Hepatocyte (in vitro differentiated cells): ENCODE measurements around the gene IL1R2. TPM values are rescaled to one million over a fixed set of nuclear protein-coding genes. Genes with fewer than 3 reads are reported as not detected.

Source experiments
- DNase-seq: peaks from one replicate; pipeline ENCODE4 v3.0.0-alpha.2; 2016; ENCODE audit warnings: low spot score
- H2AFZ ChIP-seq: fragments of 200-600 bp; sonication (generic); 2 replicates; pipeline ENCODE4 v1.6.0; 2016; ENCODE audit warnings: antibody characterized with exemption, mild to moderate bottlenecking
- H3K27ac ChIP-seq: fragments of 200-600 bp; sonication (generic); 2 replicates; pipeline ENCODE4 v1.5.1; 2016; ENCODE audit warnings: mild to moderate bottlenecking
- H3K27me3 ChIP-seq: fragments of 200-600 bp; sonication (generic); 2 replicates; pipeline ENCODE4 v1.6.1; 2016
- H3K36me3 ChIP-seq: fragments of 200-600 bp; sonication (generic); replicated peaks from 2 replicates; pipeline ENCODE4 v1.5.1; 2016; ENCODE audit warnings: low read depth; ENCODE audit not compliant: insufficient read depth
- H3K4me1 ChIP-seq: fragments of 200-600 bp; sonication (generic); 2 replicates; pipeline ENCODE4 v1.5.1; 2016; ENCODE audit warnings: mild to moderate bottlenecking, moderate library complexity; ENCODE audit not compliant: insufficient read depth
- H3K4me2 ChIP-seq: fragments of 200-600 bp; sonication (generic); 2 replicates; pipeline ENCODE4 v1.6.0; 2016
- H3K4me3 ChIP-seq: fragments of 200-600 bp; sonication (generic); 2 replicates; pipeline ENCODE4 v1.5.1; 2016; ENCODE audit warnings: mild to moderate bottlenecking
- H3K79me2 ChIP-seq: fragments of 200-600 bp; sonication (generic); 2 replicates; pipeline ENCODE4 v1.6.0; 2017; ENCODE audit warnings: mild to moderate bottlenecking
- H3K9me2 ChIP-seq: fragments of 200-600 bp; sonication (generic); replicated peaks from 2 replicates; pipeline ENCODE4 v1.6.0; 2017; ENCODE audit warnings: mild to moderate bottlenecking; ENCODE audit not compliant: insufficient read depth
- H3K9me3 ChIP-seq: fragments of 200-600 bp; sonication (generic); 2 replicates; pipeline ENCODE4 v1.5.1; 2016; ENCODE audit warnings: low read depth, mild to moderate bottlenecking
- H4K20me1 ChIP-seq: fragments of 200-600 bp; sonication (generic); 2 replicates; pipeline ENCODE4 v1.6.0; 2016; ENCODE audit warnings: mild to moderate bottlenecking; ENCODE audit not compliant: insufficient read depth, poor library complexity, severe bottlenecking
- EZH2 ChIP-seq: fragments of 200-600 bp; sonication (generic); IDR thresholded peaks from 2 replicates; pipeline ENCODE4 v1.6.1; 2016; ENCODE audit warnings: antibody characterized with exemption, mild to moderate bottlenecking, borderline replicate concordance
- EZH2phosphoT487 ChIP-seq: fragments of 200-600 bp; sonication (generic); IDR thresholded peaks from one replicate; pipeline ENCODE4 v1.6.1; 2018; ENCODE audit warnings: antibody characterized with exemption, mild to moderate bottlenecking, low read depth, moderate library complexity; ENCODE audit not compliant: unreplicated experiment, severe bottlenecking
- WGBS: methylation state at CpG from one replicate; pipeline ENCODE4 v1.1.6; 2016; ENCODE audit warnings: low lambda C conversion rate; ENCODE audit errors: missing lambda C conversion rate; 5-methylcytosine and 5-hydroxymethylcytosine counted together
- polyA plus RNA-seq: library from polyadenylated mRNA; unstranded; fragments of >200 nt; fragmentation: Nextera tagmentation; extraction: Ambion mirVana; gene quantifications from 2 replicates; pipeline ENCODE4 v1.2.1, GENCODE V29; 2016
- total RNA-seq: library from RNA; depleted of rRNA; stranded (reverse); fragments of >200 nt; gene quantifications from 2 replicates; pipeline ENCODE4 v1.2.3, GENCODE V29; 2014
- TF ChIP-seq, protein P1 (sequence below): fragments of 200-600 bp; sonication (generic); IDR thresholded peaks from 2 replicates; pipeline ENCODE4 v1.5.1; 2016; ENCODE audit warnings: antibody characterized with exemption, mild to moderate bottlenecking; ENCODE audit not compliant: poor library complexity

IL1R2 gene
- total and polyA plus RNA-seq, 2 experiments from 2014 or later: 1.3 to 5.8 TPM

DNA sequence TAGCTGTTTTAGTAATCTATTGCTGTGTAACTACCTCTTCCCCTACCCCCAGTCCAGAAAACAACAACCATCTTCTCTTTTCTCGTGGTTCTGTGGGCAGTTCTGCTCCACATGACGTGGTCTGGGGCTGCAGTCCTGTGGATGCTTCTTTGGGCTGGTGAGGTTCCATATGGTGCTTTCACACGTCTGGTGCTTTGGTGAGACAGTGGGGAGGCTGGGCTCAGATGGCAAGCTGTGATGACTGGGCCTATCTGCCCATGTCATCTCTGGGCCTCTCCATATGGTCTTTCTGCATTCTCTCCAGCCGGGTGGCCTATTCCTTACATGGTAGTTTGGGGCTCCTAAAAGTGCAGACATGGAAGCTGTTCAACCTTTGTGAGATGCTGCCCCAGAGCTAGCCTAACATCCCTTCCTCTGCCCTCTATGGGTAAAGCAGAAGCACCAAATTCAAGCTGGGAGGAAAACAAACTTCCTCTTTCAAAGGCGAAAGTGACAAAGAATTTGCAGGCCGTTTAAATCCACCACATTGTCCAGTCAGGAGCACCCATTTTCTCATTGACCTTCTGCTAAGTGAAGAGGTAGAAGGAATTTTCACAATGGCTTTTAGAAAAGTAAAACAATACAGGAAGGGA lies 82.5 kb downstream of the IL1R2 start:
- H4K20me1 ChIP-seq: no peaks in the 10 kb centered on the region
- H3K27me3 ChIP-seq: no peaks in the 10 kb centered on the region
- no peak overlapping the region for H3K4me3 ChIP-seq
- WGBS: 88% methylated on average over 6 of the region's 6 CpGs
- TF ChIP-seq EZH2phosphoT487 (no peak), EZH2 (no peak)
- TF ChIP-seq, protein P1, sequence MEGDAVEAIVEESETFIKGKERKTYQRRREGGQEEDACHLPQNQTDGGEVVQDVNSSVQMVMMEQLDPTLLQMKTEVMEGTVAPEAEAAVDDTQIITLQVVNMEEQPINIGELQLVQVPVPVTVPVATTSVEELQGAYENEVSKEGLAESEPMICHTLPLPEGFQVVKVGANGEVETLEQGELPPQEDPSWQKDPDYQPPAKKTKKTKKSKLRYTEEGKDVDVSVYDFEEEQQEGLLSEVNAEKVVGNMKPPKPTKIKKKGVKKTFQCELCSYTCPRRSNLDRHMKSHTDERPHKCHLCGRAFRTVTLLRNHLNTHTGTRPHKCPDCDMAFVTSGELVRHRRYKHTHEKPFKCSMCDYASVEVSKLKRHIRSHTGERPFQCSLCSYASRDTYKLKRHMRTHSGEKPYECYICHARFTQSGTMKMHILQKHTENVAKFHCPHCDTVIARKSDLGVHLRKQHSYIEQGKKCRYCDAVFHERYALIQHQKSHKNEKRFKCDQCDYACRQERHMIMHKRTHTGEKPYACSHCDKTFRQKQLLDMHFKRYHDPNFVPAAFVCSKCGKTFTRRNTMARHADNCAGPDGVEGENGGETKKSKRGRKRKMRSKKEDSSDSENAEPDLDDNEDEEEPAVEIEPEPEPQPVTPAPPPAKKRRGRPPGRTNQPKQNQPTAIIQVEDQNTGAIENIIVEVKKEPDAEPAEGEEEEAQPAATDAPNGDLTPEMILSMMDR: no peak
- H3K36me3 ChIP-seq: no peaks in the 10 kb centered on the region
- no peak overlapping the region for H2AFZ ChIP-seq
- no peak overlapping the region for H3K4me2 ChIP-seq
- peaks cover 3% of the 10 kb centered on the region for H3K9me2 ChIP-seq
- peaks cover 16% of the 10 kb centered on the region for H3K4me1 ChIP-seq
- H3K79me2 ChIP-seq: no peaks in the 10 kb centered on the region
- H3K9me3 ChIP-seq: no peaks in the 10 kb centered on the region
- H3K27ac ChIP-seq: no peak overlapping the region
- no peak for DNase-seq

DNA sequence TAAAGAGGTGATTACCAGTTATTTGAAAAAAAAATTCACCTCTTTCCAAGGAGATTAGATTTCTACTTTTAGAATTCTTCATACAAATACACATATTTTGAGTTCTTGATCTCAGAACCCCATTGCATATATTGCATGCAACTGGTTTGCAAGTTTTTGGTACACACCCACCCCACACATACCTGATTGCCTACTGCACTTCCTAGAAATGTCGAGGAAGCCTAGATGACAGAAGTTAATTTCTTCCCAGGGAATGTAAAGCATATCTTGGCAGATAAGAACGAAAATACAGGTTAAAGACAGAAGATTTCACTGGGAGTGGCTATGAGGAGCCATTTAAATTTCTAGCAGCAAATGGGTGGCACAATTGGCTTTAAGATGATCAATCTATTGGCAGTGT lies 83.7 kb downstream of the IL1R2 start:
- Histone ChIP-seq H3K79me2 (no peaks in the 10 kb centered on the region), H3K27ac (no peak overlapping the region)
- WGBS: 74% methylated on average over 2 of the region's 2 CpGs

DNA sequence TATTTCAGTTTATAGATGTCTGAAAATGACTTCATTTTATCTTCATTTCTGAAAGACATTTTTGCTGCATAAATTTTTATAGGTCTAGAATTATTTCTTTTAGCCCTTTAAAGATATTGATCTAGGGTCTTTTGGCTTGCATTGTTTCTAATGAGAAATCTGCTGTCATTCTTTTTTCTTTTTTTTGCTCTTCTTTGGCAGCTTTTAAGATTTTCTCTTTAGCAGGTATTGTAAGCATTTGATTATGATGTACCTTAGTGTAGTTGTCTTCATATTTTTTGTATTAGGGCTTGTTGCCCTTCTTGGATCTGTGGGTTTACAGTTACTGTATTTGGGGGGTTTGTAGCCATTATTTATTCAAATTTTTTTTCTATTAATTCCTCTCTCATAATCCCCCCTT lies 84.8 kb downstream of the IL1R2 start:
- Histone ChIP-seq H3K4me1 (no peaks in the 10 kb centered on the region), H3K4me3 (no peak overlapping the region), H3K9me3 (no peaks in the 10 kb centered on the region), H3K27ac (no peak overlapping the region), H4K20me1 (no peaks in the 10 kb centered on the region), H3K9me2 (peaks cover 3% of the 10 kb centered on the region), H3K79me2 (no peaks in the 10 kb centered on the region), H2AFZ (no peak overlapping the region), H3K4me2 (no peak overlapping the region), H3K36me3 (no peaks in the 10 kb centered on the region), H3K27me3 (no peaks in the 10 kb centered on the region)
- TF ChIP-seq, protein P1: no peak
- TF ChIP-seq EZH2phosphoT487 (no peak), EZH2 (no peak)
- no peak for DNase-seq

More for the DNA sequence above, 83.7 kb downstream of the IL1R2 start:
- H3K4me2 ChIP-seq: no peak overlapping the region
- no peaks in the 10 kb centered on the region for H3K27me3 ChIP-seq
- no peaks in the 10 kb centered on the region for H4K20me1 ChIP-seq
- H3K9me2 ChIP-seq: peaks cover 3% of the 10 kb centered on the region
- no peak for TF ChIP-seq EZH2
- TF ChIP-seq, protein P1: no peak
- no peak for TF ChIP-seq EZH2phosphoT487
- peaks cover 6% of the 10 kb centered on the region for H3K4me1 ChIP-seq
- no peaks in the 10 kb centered on the region for H3K9me3 ChIP-seq
- no peak overlapping the region for H2AFZ ChIP-seq
- no peaks in the 10 kb centered on the region for H3K36me3 ChIP-seq
- H3K4me3 ChIP-seq: no peak overlapping the region
- DNase-seq: no peak

Other genes starting within 250 kb of the IL1R2 start
- gene IL1R1, start 150.8 kb downstream of the IL1R2 start, total RNA-seq: 66.8 and 72.8 TPM in 2 replicates
- gene IL1R1, start 150.8 kb downstream of the IL1R2 start, polyA plus RNA-seq: 46.4 and 49.6 TPM in 2 replicates
- gene IL1RL2, start 195.1 kb downstream of the IL1R2 start, total RNA-seq: not detected in 2 replicates
- 1.3 TPM in 1 of 2 replicates, not detected in the other for gene IL1RL2, start 195.1 kb downstream of the IL1R2 start, polyA plus RNA-seq